ENCODE data around the gene NPFFR1.

Gene NPFFR1

GRCh38 chr10:70312972-70313371 lies 29.2 kb upstream of the NPFFR1 start:
- no peak for DNase-seq

GRCh38 chr10:70312249-70312648 lies 28.4 kb upstream of the NPFFR1 start:
- DNase-seq, result no peak

- DNase-seq, result no peak
Measured at GRCh38 chr10:70311698-70312097, 27.9 kb upstream of the NPFFR1 start.

- DNase-seq, result no peak
Measured at GRCh38 chr10:70309661-70310060, 25.9 kb upstream of the NPFFR1 start.

- no peak for DNase-seq
Measured at GRCh38 chr10:70308121-70309060, 24.6 kb upstream of the NPFFR1 start.

- no peak for DNase-seq
Measured at GRCh38 chr10:70306886-70307520, 23.2 kb upstream of the NPFFR1 start.

- DNase-seq, result no peak
Measured at GRCh38 chr10:70306181-70306705, 22.4 kb upstream of the NPFFR1 start.

GRCh38 chr10:70303730-70304129 lies 19.9 kb upstream of the NPFFR1 start:
- no peak for DNase-seq

- no peak for DNase-seq
Measured at GRCh38 chr10:70302292-70302691, 18.5 kb upstream of the NPFFR1 start.

- no peak for DNase-seq
Measured at GRCh38 chr10:70300908-70301597, 17.2 kb upstream of the NPFFR1 start.

- no peak for DNase-seq
Measured at GRCh38 chr10:70300461-70300860, 16.7 kb upstream of the NPFFR1 start.

GRCh38 chr10:70299876-70300275 lies 16.1 kb upstream of the NPFFR1 start:
- no peak for DNase-seq

- DNase-seq, result no peak
Measured at GRCh38 chr10:70298393-70298792, 14.6 kb upstream of the NPFFR1 start.

- no peak for DNase-seq
Measured at GRCh38 chr10:70297224-70297623, 13.4 kb upstream of the NPFFR1 start.

- DNase-seq, result peak; percentile 75
Measured at GRCh38 chr10:70296406-70296899, 12.6 kb upstream of the NPFFR1 start.

GRCh38 chr10:70295926-70296325 lies 12.1 kb upstream of the NPFFR1 start:
- DNase-seq, result no peak

GRCh38 chr10:70295321-70295720 lies 11.5 kb upstream of the NPFFR1 start:
- no peak for DNase-seq

- DNase-seq, result no peak
Measured at GRCh38 chr10:70293169-70293843, 9.5 kb upstream of the NPFFR1 start.

GRCh38 chr10:70292004-70292403 lies 8.2 kb upstream of the NPFFR1 start:
- DNase-seq, result no peak

GRCh38 chr10:70289739-70290138 lies 5.9 kb upstream of the NPFFR1 start:
- no peak for DNase-seq

GRCh38 chr10:70286616-70287015 lies 2.8 kb upstream of the NPFFR1 start:
- no peak for DNase-seq

GRCh38 chr10:70285476-70285831 lies 1.6 kb upstream of the NPFFR1 start:
- no peak for DNase-seq
